Smooth muscle cell of the brain vasculature (primary cell): Measurements from ENCODE around the gene SH3RF1.

Experiments
- DNase-seq: peaks from one replicate; pipeline ENCODE4 v3.0.0-alpha.2; 2012; ENCODE audit warnings: low read depth, low spot score

The SH3RF1 gene

DNA sequence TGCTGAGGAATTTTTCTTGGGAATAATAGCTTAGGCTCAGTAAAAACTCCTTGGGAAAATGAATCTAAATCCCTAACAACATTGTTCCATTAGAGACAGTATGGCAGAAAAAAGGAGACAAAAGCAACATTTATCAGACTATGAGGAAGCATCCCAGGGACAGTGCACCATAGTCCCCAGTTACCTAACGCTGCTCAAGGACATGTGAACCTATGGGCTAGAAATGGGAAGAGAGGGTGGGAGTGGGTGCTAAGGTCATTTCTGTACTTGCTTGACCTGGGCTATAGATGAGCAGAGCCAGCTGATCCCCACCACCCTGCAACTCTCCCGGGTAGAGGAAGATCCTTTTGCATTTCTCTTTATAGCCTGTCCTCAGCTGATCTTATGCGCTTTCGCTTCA, 162.5 kb downstream of the SH3RF1 start:
- DNase-seq, result no peak

DNA sequence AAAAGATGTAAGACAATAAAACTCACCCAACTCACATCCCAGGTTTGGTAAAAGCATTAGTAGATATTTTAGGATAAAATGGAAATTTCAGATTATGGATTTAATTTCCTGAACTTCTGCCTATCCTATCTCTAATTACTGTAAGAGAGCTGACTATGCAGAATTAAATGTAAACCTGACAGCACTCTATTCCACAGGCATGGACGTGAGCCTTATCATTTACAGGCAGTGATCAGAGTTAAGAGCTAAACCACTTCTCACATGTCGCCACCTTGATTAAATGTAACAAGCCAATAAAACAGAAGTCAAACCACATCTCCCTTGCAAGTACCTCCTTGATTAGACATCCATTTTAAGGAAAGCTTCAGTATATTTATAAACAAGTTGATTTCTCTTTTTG, 163.2 kb downstream of the SH3RF1 start:
- no peak for DNase-seq

- no peak for DNase-seq
These were observed 164.0 kb downstream of the SH3RF1 start for GRCh38 chr4:169106696-169107229.

- no peak for DNase-seq
These were observed 165.1 kb downstream of the SH3RF1 start for GRCh38 chr4:169105620-169106019.

- no peak for DNase-seq
These were observed 166.8 kb downstream of the SH3RF1 start for GRCh38 chr4:169103966-169104412.

DNA sequence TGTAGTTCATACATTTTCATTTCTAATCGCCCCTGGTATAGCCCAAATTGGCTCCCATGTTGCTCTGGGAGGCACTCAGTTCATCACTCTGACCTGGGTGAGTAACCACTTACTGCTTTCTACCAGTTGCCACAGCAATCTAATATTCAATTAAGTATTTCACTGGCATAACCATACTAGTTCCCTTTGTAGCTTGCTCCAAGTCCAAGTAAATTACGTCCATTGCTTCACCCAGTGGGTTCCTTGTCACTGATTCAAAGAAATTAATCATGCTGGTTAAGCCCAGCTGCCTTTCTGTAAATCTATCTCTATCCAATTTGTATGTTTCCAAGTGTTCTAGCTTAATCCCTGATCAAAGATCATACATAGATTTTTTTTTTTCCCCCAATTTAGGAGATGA, 168.7 kb downstream of the SH3RF1 start:
- DNase-seq, result no peak

DNA sequence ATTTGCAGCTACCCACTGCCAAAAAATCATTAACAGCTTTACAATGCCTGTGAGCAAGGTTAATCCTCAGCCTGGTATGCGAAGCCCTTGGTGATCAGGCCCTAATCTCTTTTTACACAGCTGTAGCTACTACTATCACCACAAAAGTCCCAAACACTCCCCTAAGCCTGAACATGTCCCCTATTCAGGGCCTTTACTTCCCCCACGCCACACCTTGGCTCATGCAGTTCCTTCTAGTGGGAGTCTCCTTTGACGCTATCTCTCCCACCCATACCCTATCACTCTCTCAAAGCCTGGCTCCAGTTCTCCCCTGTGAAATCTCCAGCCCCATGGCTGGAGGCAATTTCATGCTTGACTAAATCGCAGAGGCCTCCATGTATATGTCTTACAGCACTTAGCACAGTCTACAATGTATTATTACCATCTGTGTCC, 170.1 kb downstream of the SH3RF1 start:
- no peak for DNase-seq

GRCh38 chr4:169099771-169100180, 171.0 kb downstream of the SH3RF1 start:
- DNase-seq, result peak; percentile 85

- DNase-seq, result no peak
These were observed 171.6 kb downstream of the SH3RF1 start for GRCh38 chr4:169098969-169099690.

GRCh38 chr4:169098532-169098931, 172.2 kb downstream of the SH3RF1 start:
- no peak for DNase-seq

DNA sequence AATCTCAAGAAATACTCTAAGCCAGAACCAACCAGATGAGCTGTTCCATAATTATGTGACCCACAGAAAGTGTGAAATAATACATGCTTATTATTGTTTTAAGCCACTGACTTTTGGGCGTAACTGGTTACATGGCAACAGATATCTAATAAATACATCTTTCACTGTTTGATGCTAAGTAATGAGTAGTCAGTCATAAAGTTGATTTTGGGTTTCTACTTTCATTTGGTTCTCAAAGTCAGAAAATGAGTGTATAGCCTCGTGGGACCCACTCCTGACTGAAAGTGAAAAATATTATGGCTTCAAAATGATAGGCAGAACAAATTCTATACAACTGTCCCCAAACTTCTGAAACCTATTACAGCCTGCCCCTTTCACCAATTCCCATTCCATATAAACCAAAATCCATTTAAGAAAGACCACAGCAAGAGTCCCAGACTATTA, 172.7 kb downstream of the SH3RF1 start:
- no peak for DNase-seq

- DNase-seq, result no peak
These were observed 174.5 kb downstream of the SH3RF1 start for GRCh38 chr4:169096221-169096620.

DNA sequence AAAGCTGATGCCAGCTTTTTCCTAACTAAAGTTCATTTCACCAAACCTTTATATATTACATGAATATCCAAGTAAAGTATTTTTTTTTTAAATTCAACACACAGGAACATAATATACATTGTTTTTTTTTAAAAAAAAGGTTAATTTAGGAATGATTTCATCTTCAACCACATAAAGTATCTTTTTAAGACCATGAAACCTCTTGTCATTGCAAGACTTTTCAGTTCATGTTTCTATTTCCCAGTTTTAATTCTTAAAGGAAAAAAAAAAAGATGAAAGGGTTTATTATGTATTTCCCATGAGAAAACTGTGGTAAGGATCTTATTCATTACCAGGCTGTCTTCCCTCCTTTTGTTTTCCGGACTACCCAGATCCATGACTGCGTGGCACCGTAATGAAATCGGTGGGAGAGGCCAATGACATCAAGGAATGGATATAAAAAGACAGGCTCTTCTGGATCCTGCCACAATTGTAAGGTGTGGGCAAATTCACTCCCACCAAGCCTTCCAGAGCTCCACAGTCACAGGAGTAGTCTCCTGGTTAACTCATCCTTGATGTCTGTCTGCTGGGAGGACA, 176.0 kb downstream of the SH3RF1 start:
- no peak for DNase-seq

DNA sequence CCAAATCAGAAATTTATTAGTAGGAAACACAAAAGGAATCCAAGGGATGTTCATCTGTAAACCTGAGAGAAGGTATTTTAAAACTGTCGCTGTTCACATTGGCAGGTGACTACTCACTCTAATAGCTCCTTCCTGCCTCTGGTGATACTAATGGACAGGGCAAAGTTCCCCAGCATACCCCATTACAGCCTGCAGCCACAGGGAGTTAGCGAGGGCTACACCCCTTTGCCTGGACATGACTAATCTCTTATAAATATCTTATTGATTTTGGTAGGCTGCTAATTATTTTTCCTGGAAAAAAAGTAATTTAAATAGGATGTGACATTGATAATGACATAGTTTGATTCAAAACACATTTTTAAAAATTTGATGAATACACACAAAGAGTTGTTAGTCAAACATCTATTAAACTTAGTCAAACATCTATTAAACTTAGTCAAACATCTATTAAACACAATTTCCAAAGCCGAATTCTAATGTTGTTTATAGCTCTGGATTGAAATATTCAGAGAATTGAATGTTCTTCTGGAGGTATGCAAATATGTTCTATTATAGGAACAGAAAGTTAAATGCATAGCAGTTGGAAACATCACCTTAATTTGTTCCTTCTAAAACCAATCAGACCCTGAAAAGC, 177.8 kb downstream of the SH3RF1 start:
- DNase-seq, result no peak

DNA sequence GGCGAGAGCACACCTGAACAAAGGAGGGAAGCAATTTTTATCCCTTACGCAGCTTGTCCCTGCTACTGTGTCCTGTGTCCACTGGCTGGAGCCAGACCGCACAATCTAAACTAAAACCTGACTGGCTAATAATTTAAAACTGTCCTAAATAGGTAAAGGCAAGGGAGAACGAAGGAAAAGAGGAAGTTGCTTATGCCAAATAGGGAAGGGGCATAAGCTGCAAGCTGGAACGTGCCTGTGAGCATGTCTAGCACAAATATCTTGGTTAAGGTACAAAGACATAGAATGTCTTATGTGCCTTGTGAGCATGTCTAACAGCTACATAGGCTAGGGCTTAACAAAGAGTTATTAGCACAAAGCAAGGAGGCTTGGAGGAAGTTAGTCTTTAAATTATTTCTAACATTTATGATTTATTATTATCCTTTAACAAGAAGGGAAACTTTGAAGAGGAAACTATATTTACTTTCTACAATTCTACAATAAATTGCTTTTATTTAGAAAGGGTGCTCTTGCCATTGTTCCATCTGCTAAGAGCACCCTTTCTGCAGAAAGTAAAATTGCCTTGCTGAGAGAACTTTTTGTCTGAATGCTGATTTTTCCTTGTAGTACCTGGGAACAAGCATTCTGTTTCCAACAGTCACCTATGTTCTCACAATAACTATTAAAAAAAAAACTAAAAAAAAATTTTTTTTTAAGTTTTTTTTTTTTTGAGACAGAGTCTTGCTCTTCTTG, 180.1 kb downstream of the SH3RF1 start:
- DNase-seq, result no peak

DNA sequence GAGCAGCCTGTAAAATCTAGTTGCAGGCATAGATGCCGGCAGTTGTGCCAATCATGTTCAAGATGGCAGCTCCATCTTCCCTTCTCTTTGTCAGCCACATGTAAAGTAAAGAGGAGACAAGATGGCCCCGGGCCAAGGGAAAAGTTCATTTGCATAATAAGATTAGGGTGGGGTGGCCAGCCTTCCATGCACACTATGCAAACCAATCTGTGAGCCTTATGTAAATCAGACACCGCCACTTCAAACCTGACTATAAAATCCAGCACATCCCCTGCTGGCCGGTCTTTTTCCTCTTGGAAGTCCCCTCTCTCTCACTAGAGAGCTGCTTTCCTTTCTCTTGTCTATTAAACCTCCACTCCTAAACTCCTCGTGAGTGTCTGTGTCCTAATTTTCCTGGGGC, 181.8 kb downstream of the SH3RF1 start:
- DNase-seq, result no peak

GRCh38 chr4:169084954-169085353, 185.8 kb downstream of the SH3RF1 start:
- no peak for DNase-seq

DNA sequence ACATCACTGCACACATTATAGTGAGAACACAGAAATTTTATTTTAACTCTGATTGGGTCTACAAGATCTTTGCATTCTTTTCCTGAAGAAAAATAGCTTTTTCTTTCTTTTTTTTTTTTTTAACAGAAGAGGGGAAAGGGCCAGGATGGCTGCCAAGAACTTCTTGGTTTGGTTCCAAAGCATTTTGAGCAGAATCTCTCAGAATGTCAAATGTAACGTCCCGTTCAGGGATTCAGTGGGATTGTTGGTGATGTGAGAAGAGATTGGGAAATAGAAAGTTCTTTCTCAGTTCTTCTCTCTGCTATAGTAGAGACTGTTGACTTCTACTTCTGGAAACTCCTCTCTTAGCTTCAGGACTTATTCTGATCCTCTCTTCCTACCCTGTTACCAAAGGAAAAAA, 189.8 kb downstream of the SH3RF1 start:
- no peak for DNase-seq

DNA sequence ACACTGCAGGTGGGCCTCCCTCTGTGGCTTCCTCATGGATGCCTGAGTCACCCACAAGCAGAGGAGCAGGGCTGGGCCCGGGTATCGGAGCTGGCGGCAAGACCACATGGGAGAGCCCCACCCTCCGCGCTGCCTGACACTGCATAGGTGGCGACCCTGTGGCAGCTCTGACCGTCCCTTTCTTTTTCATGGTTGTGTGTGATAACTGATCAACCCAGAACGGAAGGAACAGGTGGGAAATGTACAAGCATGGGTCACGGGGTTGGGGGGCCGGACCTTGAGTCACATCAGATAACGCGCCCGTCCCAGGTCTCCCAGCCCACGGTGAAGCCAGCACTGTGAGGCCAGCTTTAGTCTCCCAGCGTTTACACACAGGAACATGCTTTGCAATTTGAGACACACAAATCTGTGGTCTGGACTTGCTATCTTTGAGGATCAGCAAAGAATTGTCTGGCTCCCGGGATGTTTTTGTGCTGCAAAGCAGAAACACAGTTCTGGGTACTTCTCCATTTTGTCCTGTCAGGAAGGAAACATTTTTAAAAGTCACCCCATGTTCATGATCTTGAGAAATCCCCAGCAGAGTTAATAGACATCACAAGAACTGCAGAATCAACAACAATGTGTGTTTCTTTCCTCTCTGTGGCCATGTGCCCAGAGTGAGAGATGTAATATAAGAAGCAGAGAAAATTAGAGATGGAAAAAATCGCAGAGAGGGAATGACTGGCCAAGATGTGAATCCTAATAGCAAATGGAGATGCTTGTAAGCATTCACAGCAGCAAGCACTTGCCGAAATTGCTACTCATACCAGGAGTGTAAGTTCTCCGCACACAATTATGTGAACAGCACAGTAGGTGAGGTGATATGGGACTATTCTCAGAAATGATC, 190.6 kb downstream of the SH3RF1 start:
- peak; percentile 66 for DNase-seq

- DNase-seq, result no peak
These were observed 196.6 kb downstream of the SH3RF1 start for GRCh38 chr4:169074117-169074516.

DNA sequence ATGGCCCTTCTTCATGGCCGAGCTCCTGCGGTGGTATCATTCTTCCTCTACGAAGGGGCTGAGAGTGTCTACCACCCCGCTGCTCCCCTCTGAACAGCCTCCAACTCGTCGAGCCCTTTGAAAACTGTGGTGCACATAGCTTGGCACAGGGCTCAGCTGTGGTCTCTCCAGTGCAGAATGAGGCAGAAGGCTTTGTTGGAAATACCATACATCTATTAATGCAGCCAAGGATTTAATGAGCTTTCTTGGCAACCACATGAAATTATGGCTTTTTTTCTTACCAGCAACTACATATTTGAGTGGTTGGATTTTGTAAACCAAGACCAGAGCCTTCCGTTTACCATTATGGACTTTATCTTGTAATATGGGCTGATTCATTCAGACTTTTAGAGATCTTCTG, 199.0 kb downstream of the SH3RF1 start:
- no peak for DNase-seq
